K562 (cell line): ENCODE data around the gene RHPN2. TPM values are rescaled to one million over a fixed set of nuclear protein-coding genes. Genes with fewer than 3 reads are reported as not detected.

Source experiments
- BDP1 ChIP-seq: IDR thresholded peaks from 3 replicates; pipeline ENCODE4 v1.6.1; 2011; ENCODE audit not compliant: insufficient read length, insufficient read depth
- BRD9 ChIP-seq: fragments of 450-650 bp; IDR thresholded peaks from 2 replicates; pipeline ENCODE4 v1.6.1; 2018; ENCODE audit warnings: low read depth; ENCODE audit not compliant: partially characterized antibody
- CXXC5 ChIP-seq: fragments of 250-450 bp; sonication (Bioruptor Pico); IDR thresholded peaks from 2 replicates; pipeline ENCODE4 v1.8.0; 2022; ENCODE audit warnings: inconsistent platforms, mild to moderate bottlenecking, moderate library complexity
- E2F1 ChIP-seq: sonication (generic); formaldehyde crosslinking; IDR thresholded peaks from 2 replicates; pipeline ENCODE4 v1.8.1; 2023; ENCODE audit warnings: mild to moderate bottlenecking, missing genetic modification reagents, moderate library complexity
- ETV1 ChIP-seq: fragments of 450-650 bp; conservative IDR thresholded peaks from 2 replicates; pipeline ENCODE4 v1.6.1; 2016; ENCODE audit warnings: missing genetic modification characterization, control low read depth, low read depth, missing compliant biosample characterization
- GABPA ChIP-seq: fragments of 200-800 bp; sonication (Bioruptor generic); conservative IDR thresholded peaks from 2 replicates; pipeline ENCODE4 v1.6.1; 2016; ENCODE audit warnings: low read depth, missing genetic modification characterization, missing compliant biosample characterization
- GATAD2A ChIP-seq: fragments of 450-650 bp; IDR thresholded peaks from 2 replicates; pipeline ENCODE4 v1.6.1; 2017
- GTF2F1 ChIP-seq: IDR thresholded peaks from 2 replicates; pipeline ENCODE4 v1.6.1; 2011; ENCODE audit warnings: low read depth, low read length, improper control_type of control experiment
- HOMEZ ChIP-seq: fragments of 250-450 bp; sonication (Bioruptor Pico); IDR thresholded peaks from 2 replicates; pipeline ENCODE4 v1.4.0; 2020; ENCODE audit warnings: mild to moderate bottlenecking, moderate library complexity
- KDM1A ChIP-seq, 2 experiments: fragments of 450-650 bp; IDR thresholded peaks; 2 replicates each; pipeline ENCODE4 v1.6.1; 2016; ENCODE audit warnings: mild to moderate bottlenecking in 2 of 2
- KLF16 ChIP-seq: IDR thresholded peaks from 2 replicates; pipeline ENCODE4 v1.6.1; 2016; ENCODE audit warnings: antibody characterized with exemption
- L3MBTL2 ChIP-seq: fragments of 450-650 bp; IDR thresholded peaks from 2 replicates; pipeline ENCODE4 v1.6.1; 2016; ENCODE audit warnings: mild to moderate bottlenecking, moderate library complexity
- NBN ChIP-seq: fragments of 450-650 bp; IDR thresholded peaks from 2 replicates; pipeline ENCODE4 v1.6.1; 2016; ENCODE audit warnings: low read depth, mild to moderate bottlenecking
- PYGO2 ChIP-seq: fragments of 450-650 bp; IDR thresholded peaks from 2 replicates; pipeline ENCODE4 v1.6.1; 2016; ENCODE audit warnings: mild to moderate bottlenecking, missing genetic modification characterization, moderate library complexity, missing compliant biosample characterization
- TBP ChIP-seq: optimal IDR thresholded peaks from 2 replicates; pipeline ENCODE3; 2011; ENCODE audit warnings: low read depth, low read length, improper control_type of control experiment
- TEAD1 ChIP-seq, 2 experiments: fragments of 450-650 bp in 1 of 2; sonication (generic) in 1 of 2; formaldehyde crosslinking; IDR thresholded peaks; 2 replicates each; pipeline versions ENCODE4 v1.4.0 to v1.8.0; 2020 to 2022; ENCODE audit warnings: mild to moderate bottlenecking in 2 of 2, missing genetic modification reagents in 1 of 2
- THRA ChIP-seq: fragments of 450-650 bp; IDR thresholded peaks from 2 replicates; pipeline ENCODE4 v1.6.1; 2017; ENCODE audit warnings: mild to moderate bottlenecking, moderate library complexity
- ZNF277 ChIP-seq: fragments of 250-450 bp; sonication (Bioruptor Pico); IDR thresholded peaks from 2 replicates; pipeline ENCODE4 v1.8.0; 2022; ENCODE audit warnings: inconsistent platforms, mild to moderate bottlenecking, moderate library complexity, borderline replicate concordance
- ZNF395 ChIP-seq: fragments of 200-800 bp; sonication (Bioruptor generic); IDR thresholded peaks from 2 replicates; pipeline ENCODE4 v1.6.1; 2017; ENCODE audit warnings: missing genetic modification characterization, missing compliant biosample characterization
- polyA plus RNA-seq, 8 experiments: library from polyadenylated mRNA; depleted of rRNA in 4 of 8; stranded (reverse) in 5 of 8; unstranded in 3 of 8; fragments of >200 nt; fragmentation: Nextera tagmentation in 2 of 8; fragmentation: Illumina TruSeq in 1 of 8; extraction: Ambion mirVana in 2 of 8; extraction: Trizol in 1 of 8; gene quantifications; 2 replicates each; pipeline versions ENCODE4 v1.2.1 to v1.2.3, GENCODE V29; 2011 to 2014; ENCODE audit warnings: inconsistent platforms in 1 of 8, missing spikeins in 1 of 8
- total RNA-seq, 7 experiments: library from RNA; depleted of rRNA in 6 of 7; stranded (reverse); fragments of >200 nt in 6 of 7; fragmentation: Illumina TruSeq in 2 of 7; extraction: Trizol in 2 of 7; gene quantifications; 2 replicates each; pipeline versions ENCODE4 v1.2.1 to v1.2.3, GENCODE V29; 2011 to 2021; ENCODE audit warnings: low replicate concordance in 1 of 7

The RHPN2 gene
- total and polyA plus RNA-seq, 9 of the 15 experiments (the other 6 are each of a cell fraction or from before 2014, with no cell fraction given) = 0.63 to 9.9 (median 3.2) TPM

- TF ChIP-seq ZNF395 (CRISPR knock-in tag) = no peak
- peak; percentile 87 for TF ChIP-seq KLF16
- no peak for TF ChIP-seq GATAD2A
- TF ChIP-seq BDP1 = no peak
- peak; percentile 67; the same call in 1 of the 2 replicates for TF ChIP-seq E2F1
- peak; percentile 62 for TF ChIP-seq CXXC5 (CRISPR knock-in tag)
- no peak for TF ChIP-seq GTF2F1
- no peak for TF ChIP-seq PYGO2 (tag)
- TF ChIP-seq L3MBTL2 = peak; percentile 54
- TF ChIP-seq BRD9 = no peak
- peak; percentile 67 for TF ChIP-seq TBP
- TF ChIP-seq NBN = no peak
- TF ChIP-seq ETV1 (tag) = peak; percentile 74
- 0 out of 2 replicates have a peak, but pooled peaks have one; percentile 16 for TF ChIP-seq GABPA
- TF ChIP-seq THRA = no peak
- TF ChIP-seq TEAD1 (CRISPR knock-in tag; IDR thresholded peaks at IDR 0.05) = peak in 1 of 2 experiments; percentile 66; a peak in 1 of 4 replicates
- no peak for TF ChIP-seq KDM1A (IDR thresholded peaks at IDR 0.05)
- TF ChIP-seq ZNF277 = no peak
- no peak for TF ChIP-seq HOMEZ (CRISPR knock-in tag)
Observed at GRCh38 chr19:33080761-33081681, 16.3 kb upstream of the RHPN2 start, which contains the start of gene GPATCH1 (continued).
